Measurements from ENCODE around the gene ZNF256.

- TF ChIP-seq POLR2A (IDR thresholded peaks at IDR 0.05; ENCODE audit: low read depth, low read length) = no peak
- TF ChIP-seq JUND (IDR thresholded peaks at IDR 0.05; ENCODE audit: low read depth, low read length) = no peak
- no peak for TF ChIP-seq EP300 (IDR thresholded peaks at IDR 0.05; ENCODE audit: borderline replicate concordance in 1 of 2, control insufficient read depth in 1 of 2, low read depth in 2 of 2, low read length in 2 of 2)
- TF ChIP-seq FOXM1 (IDR thresholded peaks at IDR 0.05; ENCODE audit: low read depth, low read length) = no peak
Measured at GRCh38 chr19:57961785-57962184, 14.3 kb upstream of the ZNF256 start.
